SK-N-SH (cell line): ENCODE results near the gene ADORA2A. TPM values are rescaled to one million over a fixed set of nuclear protein-coding genes. Genes with fewer than 3 reads are reported as not detected.
A peak's percentile ranks its signal among the peaks of the same experiment; 100 is the strongest.

ENCODE experiments used
- CTCF ChIA-PET: fragments of 300-600, 350-600 bp; formaldehyde crosslinking; extraction: SDS; loops from one replicate; lab custom pipeline; 2021; lab: Yijun Ruan, JAX
- POLR2A ChIA-PET: fragments of 350-600 bp; sonication (Branson Sonifier 250); formaldehyde crosslinking; extraction: SDS; loops from one replicate; lab custom pipeline; 2020; ENCODE audit warnings: antibody characterized with exemption, inconsistent platforms; lab: Yijun Ruan, JAX
- DNase-seq: peaks from one replicate; pipeline ENCODE4 v3.0.0; 2012
- H2AFZ ChIP-seq: fragments of 200-600 bp; sonication (generic); 2 replicates; pipeline ENCODE4 v1.8.1; 2016; ENCODE audit warnings: antibody characterized with exemption, mild to moderate bottlenecking, low read depth
- H3F3A ChIP-seq: fragments of 200-600 bp; sonication (generic); replicated peaks from 2 replicates; pipeline ENCODE3; 2016; ENCODE audit warnings: antibody characterized with exemption, mild to moderate bottlenecking; ENCODE audit not compliant: insufficient read depth
- H3K27ac ChIP-seq, 2 experiments: fragments of 200-500 bp in 1 of 2; fragments of 200-600 bp in 1 of 2; sonication (Bioruptor generic) in 1 of 2; sonication (generic), shearing (Covaris generic) in 1 of 2; 2 replicates each; pipeline versions ENCODE4 v1.5.1 to v1.6.1; 2014 to 2016; ENCODE audit warnings: low read depth in 2 of 2, inconsistent platforms in 1 of 2, low read length in 1 of 2, mild to moderate bottlenecking in 1 of 2, mixed read lengths in 1 of 2
- H3K27me3 ChIP-seq: fragments of 200-600 bp; sonication (generic), shearing (Covaris generic); 2 replicates; pipeline ENCODE4 v1.6.1; 2016; ENCODE audit warnings: mixed run types; ENCODE audit not compliant: insufficient read depth
- H3K36me3 ChIP-seq, 2 experiments: fragments of 200-500 bp in 1 of 2; fragments of 200-600 bp in 1 of 2; sonication (Bioruptor generic) in 1 of 2; sonication (generic) in 1 of 2; replicated peaks in 1 of 2; 2 replicates each; pipeline versions ENCODE3 to v1.5.1; 2014 to 2016; ENCODE audit warnings: low read length in 1 of 2, mild to moderate bottlenecking in 1 of 2; ENCODE audit not compliant: insufficient read depth in 2 of 2, control insufficient read depth in 1 of 2
- H3K4me1 ChIP-seq, 2 experiments: fragments of 200-500 bp in 1 of 2; fragments of 200-600 bp in 1 of 2; sonication (Bioruptor generic) in 1 of 2; sonication (generic), shearing (Covaris generic) in 1 of 2; 2 replicates each; pipeline versions ENCODE4 v1.5.1 to v1.6.1; 2014 to 2016; ENCODE audit warnings: low read depth in 1 of 2, low read length in 1 of 2, mixed run types in 1 of 2; ENCODE audit not compliant: insufficient read depth in 2 of 2, control insufficient read depth in 1 of 2
- H3K4me2 ChIP-seq: fragments of 200-600 bp; sonication (generic), shearing (Covaris generic); 2 replicates; pipeline ENCODE4 v1.6.1; 2017; ENCODE audit warnings: mixed run types
- H3K4me3 ChIP-seq, 2 experiments: fragments of 200-500 bp in 1 of 2; fragments of 200-600 bp in 1 of 2; sonication (Bioruptor generic) in 1 of 2; sonication (generic), shearing (Covaris generic) in 1 of 2; 2 replicates each; pipeline versions ENCODE4 v1.5.1 to v1.8.1; 2014 to 2016; ENCODE audit warnings: low read depth in 2 of 2, inconsistent platforms in 1 of 2, low read length in 1 of 2, mild to moderate bottlenecking in 1 of 2, mixed read lengths in 1 of 2, moderate library complexity in 1 of 2
- H3K79me2 ChIP-seq: fragments of 200-600 bp; sonication (generic); 2 replicates; pipeline ENCODE4 v1.8.1; 2017; ENCODE audit warnings: mild to moderate bottlenecking; ENCODE audit not compliant: insufficient read depth
- H3K9ac ChIP-seq: fragments of 200-600 bp; sonication (generic); 2 replicates; pipeline ENCODE4 v1.6.1; 2017; ENCODE audit warnings: mixed run types
- H3K9me2 ChIP-seq: fragments of 200-600 bp; sonication (generic); 2 replicates; pipeline ENCODE4 v1.6.1; 2017; ENCODE audit warnings: mixed run types
- H3K9me3 ChIP-seq: fragments of 200-600 bp; sonication (generic); 2 replicates; pipeline ENCODE4 v1.6.1; 2017; ENCODE audit warnings: mixed run types, mild to moderate bottlenecking, moderate library complexity
- H4K20me1 ChIP-seq: fragments of 200-600 bp; sonication (generic); 2 replicates; pipeline ENCODE4 v1.6.1; 2017; ENCODE audit warnings: mild to moderate bottlenecking, mixed run types; ENCODE audit not compliant: insufficient read depth
- EP300 ChIP-seq, 2 experiments: IDR thresholded peaks; 2 replicates each; pipeline versions ENCODE4 v1.4.0 to v1.6.1; 2012; ENCODE audit warnings: borderline replicate concordance in 1 of 2, low read depth in 1 of 2, low read length in 1 of 2
- EZH2phosphoT487 ChIP-seq: fragments of 200-600 bp; sonication (generic); IDR thresholded peaks from 2 replicates; pipeline ENCODE4 v1.6.1; 2017; ENCODE audit warnings: low read depth, mixed run types, mild to moderate bottlenecking, antibody characterized with exemption, moderate library complexity, borderline replicate concordance
- IRF3 ChIP-seq: fragments of 150-350 bp; IDR thresholded peaks from 2 replicates; pipeline ENCODE4 v1.6.1; 2016; ENCODE audit warnings: mild to moderate bottlenecking, low read depth, low read length
- POLR2AphosphoS5 ChIP-seq: IDR thresholded peaks from 2 replicates; pipeline ENCODE4 v1.6.1; 2012; ENCODE audit warnings: low read depth, low read length
- RFX5 ChIP-seq: IDR thresholded peaks from 2 replicates; pipeline ENCODE4 v1.6.1; 2012; ENCODE audit warnings: mild to moderate bottlenecking, improper control_type of control experiment, low read length
- RXRA ChIP-seq: IDR thresholded peaks from 2 replicates; pipeline ENCODE4 v1.4.0; 2012; ENCODE audit warnings: low read depth, mild to moderate bottlenecking, borderline replicate concordance
- SIN3A ChIP-seq: IDR thresholded peaks from 2 replicates; pipeline ENCODE4 v1.6.1; 2012; ENCODE audit warnings: low read depth, mild to moderate bottlenecking, low read length, moderate library complexity, borderline replicate concordance
- TCF12 ChIP-seq: IDR thresholded peaks from 2 replicates; pipeline ENCODE4 v1.4.0; 2012
- WGBS: methylation state at CpG from one replicate; pipeline ENCODE4 v1.1.6; 2017; ENCODE audit warnings: low lambda C conversion rate; 5-methylcytosine and 5-hydroxymethylcytosine counted together
- polyA plus RNA-seq, 3 experiments: library from polyadenylated mRNA; depleted of rRNA; stranded (reverse); fragments of >200 nt; gene quantifications; 2 replicates each; pipeline ENCODE4 v1.2.3, GENCODE V29; 2012
- TF ChIP-seq, protein P1 (sequence below): IDR thresholded peaks from 2 replicates; pipeline ENCODE4 v1.6.1; 2012; ENCODE audit warnings: mild to moderate bottlenecking, low read depth, low read length, moderate library complexity

Gene ADORA2A
- polyA plus RNA-seq, 1 of the 3 experiments (the other 2 are of a cell fraction), result 9.3 TPM

- Histone ChIP-seq H2AFZ (no peak overlapping the region), H3F3A (no peaks in the 10 kb centered on the region), H3K36me3 (peaks cover 30 to 36% of the 10 kb centered on the region in 2 experiments), H4K20me1 (peaks cover 12% of the 10 kb centered on the region), H3K4me1 (peaks cover 6 to 51% of the 10 kb centered on the region in 2 experiments; a peak in 2 of 4 replicates), H3K27ac (peak overlapping the region in 1 of 2 experiments; percentile 18; a peak in 1 of 4 replicates), H3K4me3 (no peak overlapping the region), H3K9ac (no peak overlapping the region), H3K27me3 (no peaks in the 10 kb centered on the region), H3K9me3 (no peaks in the 10 kb centered on the region), H3K9me2 (no peaks in the 10 kb centered on the region), H3K4me2 (no peak overlapping the region), H3K79me2 (peaks cover 35% of the 10 kb centered on the region)
- no peak for DNase-seq
- POLR2A ChIA-PET, result interaction anchor here (1.5 to 2.3 kb wide), 2 partner anchors 14 to 87 kb away, joined by 5 to 7 read pairs; no protein-coding TSS in a partner anchor
- TF ChIP-seq RFX5 (no peak), TCF12 (no peak), POLR2AphosphoS5 (no peak), EZH2phosphoT487 (no peak), SIN3A (no peak), EP300 (IDR thresholded peaks at IDR 0.05; ENCODE audit: borderline replicate concordance in 1 of 2, low read depth in 1 of 2, low read length in 1 of 2) (no peak), IRF3 (no peak), RXRA (no peak)
- TF ChIP-seq, protein P1, sequence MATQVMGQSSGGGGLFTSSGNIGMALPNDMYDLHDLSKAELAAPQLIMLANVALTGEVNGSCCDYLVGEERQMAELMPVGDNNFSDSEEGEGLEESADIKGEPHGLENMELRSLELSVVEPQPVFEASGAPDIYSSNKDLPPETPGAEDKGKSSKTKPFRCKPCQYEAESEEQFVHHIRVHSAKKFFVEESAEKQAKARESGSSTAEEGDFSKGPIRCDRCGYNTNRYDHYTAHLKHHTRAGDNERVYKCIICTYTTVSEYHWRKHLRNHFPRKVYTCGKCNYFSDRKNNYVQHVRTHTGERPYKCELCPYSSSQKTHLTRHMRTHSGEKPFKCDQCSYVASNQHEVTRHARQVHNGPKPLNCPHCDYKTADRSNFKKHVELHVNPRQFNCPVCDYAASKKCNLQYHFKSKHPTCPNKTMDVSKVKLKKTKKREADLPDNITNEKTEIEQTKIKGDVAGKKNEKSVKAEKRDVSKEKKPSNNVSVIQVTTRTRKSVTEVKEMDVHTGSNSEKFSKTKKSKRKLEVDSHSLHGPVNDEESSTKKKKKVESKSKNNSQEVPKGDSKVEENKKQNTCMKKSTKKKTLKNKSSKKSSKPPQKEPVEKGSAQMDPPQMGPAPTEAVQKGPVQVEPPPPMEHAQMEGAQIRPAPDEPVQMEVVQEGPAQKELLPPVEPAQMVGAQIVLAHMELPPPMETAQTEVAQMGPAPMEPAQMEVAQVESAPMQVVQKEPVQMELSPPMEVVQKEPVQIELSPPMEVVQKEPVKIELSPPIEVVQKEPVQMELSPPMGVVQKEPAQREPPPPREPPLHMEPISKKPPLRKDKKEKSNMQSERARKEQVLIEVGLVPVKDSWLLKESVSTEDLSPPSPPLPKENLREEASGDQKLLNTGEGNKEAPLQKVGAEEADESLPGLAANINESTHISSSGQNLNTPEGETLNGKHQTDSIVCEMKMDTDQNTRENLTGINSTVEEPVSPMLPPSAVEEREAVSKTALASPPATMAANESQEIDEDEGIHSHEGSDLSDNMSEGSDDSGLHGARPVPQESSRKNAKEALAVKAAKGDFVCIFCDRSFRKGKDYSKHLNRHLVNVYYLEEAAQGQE, result no peak
- 94% methylated on average over 9 of the region's 9 CpGs for WGBS
- CTCF ChIA-PET, result interaction anchor here (0.7 to 2.4 kb wide), 5 partner anchors 13 to 94 kb away, joined by 3 to 21 read pairs (median 4); no protein-coding TSS in a partner anchor
Measured at GRCh38 chr22:24409707-24410106, 17.7 kb upstream of the ADORA2A start.
